K562 (cell line): Measurements from ENCODE around the gene ZGLP1. TPM values are rescaled to one million over a fixed set of nuclear protein-coding genes. Genes with fewer than 3 reads are reported as not detected.
A peak's percentile ranks its signal among the peaks of the same experiment; 100 is the strongest.

ENCODE experiments used
- ATAC-seq: fragments of 200-7000 bp; cut with Tn5 transposase; 3 replicates; pipeline ENCODE4 v1.9.1; 2020; ENCODE audit warnings: moderate library complexity
- BruUV-seq: library from RNA; stranded (reverse); fragments of 400-500 nt; replicated peaks from 2 replicates; lab custom pipeline; 2021; lab: Mats Ljungman, UMichigan
- CTCF ChIA-PET: fragments of 300-600 bp; formaldehyde crosslinking; extraction: SDS; loops from one replicate; lab custom pipeline; 2021; ENCODE audit warnings: low intra/inter-chr PET ratio; lab: Yijun Ruan, JAX
- POLR2A ChIA-PET: fragments of 300-600, 350-650 bp; sonication (Branson Sonifier 250); formaldehyde crosslinking; extraction: SDS; loops from one replicate; lab custom pipeline; 2021; ENCODE audit warnings: antibody characterized with exemption, inconsistent platforms; lab: Yijun Ruan, JAX
- DNase-seq, 4 experiments: peaks; one replicate each; pipeline versions ENCODE4 v3.0.0 to v3.0.0-alpha.2; 2011 to 2018; ENCODE audit warnings: low spot score in 3 of 4, mixed read lengths in 3 of 4; ENCODE audit errors: extremely low read depth in 1 of 4
- FAIRE-seq: peaks from 2 replicates; lab custom pipeline; 2011; peaks lifted over from hg19 to GRCh38; lab: Jason Lieb, UNC
- H2AFZ ChIP-seq: 2 replicates; pipeline ENCODE4 v1.6.0; 2011; ENCODE audit warnings: low read depth, low read length, control low read depth, inconsistent platforms
- H3K27ac ChIP-seq: fragments of 200-600 bp; 3 replicates; pipeline ENCODE4 v1.8.0; 2011; ENCODE audit warnings: low read depth, mild to moderate bottlenecking, control low read depth, inconsistent platforms, low read length, moderate library complexity, mixed read lengths; ENCODE audit errors: extremely low read depth
- H3K27me3 ChIP-seq, 2 experiments: fragments of 300-600 bp in 1 of 2; 2 replicates in 1 of 2; 3 replicates in 1 of 2; pipeline versions ENCODE4 v1.6.0 to v1.8.0; 2011; ENCODE audit warnings: inconsistent platforms in 2 of 2, low read length in 2 of 2, mild to moderate bottlenecking in 1 of 2, mixed read lengths in 1 of 2, moderate library complexity in 1 of 2; ENCODE audit not compliant: control insufficient read depth in 2 of 2, insufficient read depth in 2 of 2
- H3K36me3 ChIP-seq: fragments of 300-600 bp; 3 replicates; pipeline ENCODE4 v1.8.0; 2011; ENCODE audit warnings: mild to moderate bottlenecking, low read length, inconsistent platforms; ENCODE audit not compliant: control insufficient read depth, insufficient read depth
- H3K4me1 ChIP-seq, 2 experiments: fragments of 200-600 bp in 1 of 2; replicated peaks in 1 of 2; 2 replicates in 1 of 2; 3 replicates in 1 of 2; pipeline versions ENCODE4 v1.5.1 to v1.8.0; 2011; ENCODE audit warnings: inconsistent platforms in 2 of 2, low read length in 2 of 2, mild to moderate bottlenecking in 1 of 2, mixed read lengths in 1 of 2, moderate library complexity in 1 of 2; ENCODE audit not compliant: control insufficient read depth in 2 of 2, insufficient read depth in 2 of 2
- H3K4me2 ChIP-seq: 2 replicates; pipeline ENCODE4 v1.6.1; 2011; ENCODE audit warnings: low read length, control low read depth, inconsistent platforms, mixed read lengths; ENCODE audit not compliant: insufficient read depth
- H3K4me3 ChIP-seq: fragments of 200-600 bp; sonication (generic), shearing (Covaris generic); 2 replicates; pipeline ENCODE4 v1.5.1; 2016; ENCODE audit warnings: control low read depth, inconsistent platforms
- H3K79me2 ChIP-seq: fragments of 200-600 bp; 3 replicates; pipeline ENCODE4 v1.8.0; 2011; ENCODE audit warnings: low read length, inconsistent platforms; ENCODE audit not compliant: control insufficient read depth, insufficient read depth
- H3K9ac ChIP-seq, 2 experiments: 2 replicates each; pipeline versions ENCODE4 v1.6.0 to v1.6.1; 2011; ENCODE audit warnings: low read depth in 2 of 2, low read length in 2 of 2, control low read depth in 1 of 2, inconsistent platforms in 1 of 2, mild to moderate bottlenecking in 1 of 2, mixed read lengths in 1 of 2; ENCODE audit not compliant: insufficient read depth in 1 of 2
- H3K9me1 ChIP-seq: one replicate; pipeline ENCODE4 v1.6.0; 2011; ENCODE audit warnings: inconsistent platforms, mild to moderate bottlenecking, low read length, moderate library complexity; ENCODE audit not compliant: control insufficient read depth, insufficient read depth
- H3K9me3 ChIP-seq: replicated peaks from 2 replicates; pipeline ENCODE4 v1.5.1; 2011; ENCODE audit warnings: low read depth, low read length, inconsistent platforms; ENCODE audit not compliant: control insufficient read depth, insufficient read depth
- H4K20me1 ChIP-seq: replicated peaks from 2 replicates; pipeline ENCODE4 v1.6.1; 2011; ENCODE audit warnings: low read length, inconsistent platforms, mixed read lengths; ENCODE audit not compliant: control insufficient read depth, insufficient read depth
- ARID3A ChIP-seq: IDR thresholded peaks from 2 replicates; pipeline ENCODE4 v1.6.1; 2012; ENCODE audit warnings: low read depth, low read length, improper control_type of control experiment, borderline replicate concordance
- CGGBP1 ChIP-seq: fragments of 250-450 bp; sonication (Bioruptor Pico); IDR thresholded peaks from 2 replicates; pipeline ENCODE4 v1.9.0; 2021; ENCODE audit warnings: mild to moderate bottlenecking
- POLR2G ChIP-seq: fragments of 200-400 bp; formaldehyde crosslinking; IDR thresholded peaks from 2 replicates; pipeline ENCODE4 v1.6.1; 2017; ENCODE audit warnings: low read depth, mild to moderate bottlenecking, antibody characterized with exemption, low read length, moderate library complexity
- RBFOX2 ChIP-seq: fragments of 200-400 bp; formaldehyde crosslinking; IDR thresholded peaks from 2 replicates; pipeline ENCODE4 v1.6.1; 2017; ENCODE audit warnings: low read depth, mild to moderate bottlenecking, low read length, moderate library complexity
- RBM25 ChIP-seq: fragments of 200-400 bp; formaldehyde crosslinking; IDR thresholded peaks from 2 replicates; pipeline ENCODE4 v1.6.1; 2018; ENCODE audit warnings: low read length, low read depth, moderate library complexity; ENCODE audit not compliant: severe bottlenecking
- THAP12 ChIP-seq: fragments of 250-450 bp; sonication (Bioruptor Pico); IDR thresholded peaks from 2 replicates; pipeline ENCODE4 v1.9.0; 2021; ENCODE audit warnings: mild to moderate bottlenecking, inconsistent platforms
- WGBS: fragments of 100-300 bp; shearing (Covaris generic); methylation state at CpG from one replicate; pipeline ENCODE4 v1.1.6; 2016; ENCODE audit warnings: low coverage, mixed read lengths; ENCODE audit not compliant: insufficient coverage; ENCODE audit errors: missing lambda C conversion rate; 5-methylcytosine and 5-hydroxymethylcytosine counted together
- in situ Hi-C: fragments of 300-500 bp; cut with MboI; formaldehyde crosslinking; loops from 4 replicates; pipeline ENCODE4 v1.15.0; 2018; ENCODE audit warnings: inconsistent platforms, mixed read lengths
- intact Hi-C: fragments of 100-400 bp; cut with micrococcal nuclease; formaldehyde crosslinking; loops from 2 replicates; pipeline ENCODE4 v1.14.2; 2022
- polyA plus RNA-seq, 8 experiments: library from polyadenylated mRNA; depleted of rRNA in 4 of 8; stranded (reverse) in 5 of 8; unstranded in 3 of 8; fragments of >200 nt; fragmentation: Nextera tagmentation in 2 of 8; fragmentation: Illumina TruSeq in 1 of 8; extraction: Ambion mirVana in 2 of 8; extraction: Trizol in 1 of 8; gene quantifications; 2 replicates each; pipeline versions ENCODE4 v1.2.1 to v1.2.3, GENCODE V29; 2011 to 2014; ENCODE audit warnings: inconsistent platforms in 1 of 8, missing spikeins in 1 of 8
- total RNA-seq, 7 experiments: library from RNA; depleted of rRNA in 6 of 7; stranded (reverse); fragments of >200 nt in 6 of 7; fragmentation: Illumina TruSeq in 2 of 7; extraction: Trizol in 2 of 7; gene quantifications; 2 replicates each; pipeline versions ENCODE4 v1.2.1 to v1.2.3, GENCODE V29; 2011 to 2021; ENCODE audit warnings: low replicate concordance in 1 of 7

ZGLP1 gene
- total and polyA plus RNA-seq, 9 of the 15 experiments (the other 6 are each of a cell fraction or from before 2014, with no cell fraction given): 0.24 to 4.5 (median 2.2) TPM

- no peak overlapping the region for H3K27ac ChIP-seq
- ChIA-PET CTCF (no interaction called here), POLR2A (no interaction called here)
- H3K9me1 ChIP-seq: no peaks in the 10 kb centered on the region
- TF ChIP-seq POLR2G (peak; percentile 51), RBFOX2 (peak; percentile 40), CGGBP1 (no peak)
- H3K27me3 ChIP-seq: no peaks in the 10 kb centered on the region
- H4K20me1 ChIP-seq: no peaks in the 10 kb centered on the region; the same call in 1 of the 2 replicates
- ATAC-seq (no peak), DNase-seq (no peak), FAIRE-seq (no peak)
- H3K9ac ChIP-seq: no peak overlapping the region
- BruUV-seq: no TSS peak
- H3K4me2 ChIP-seq: no peak overlapping the region
- H3K36me3 ChIP-seq: peaks cover 60% of the 10 kb centered on the region
- H3K4me1 ChIP-seq: peaks cover 9 to 55% of the 10 kb centered on the region in 2 experiments; a peak in 4 of 5 replicates
- H3K79me2 ChIP-seq: peaks cover 28% of the 10 kb centered on the region
- intact Hi-C loops (no loop called here), in situ Hi-C loops (no loop called here)
- no peak overlapping the region for H3K4me3 ChIP-seq
- no peaks in the 10 kb centered on the region for H3K9me3 ChIP-seq
- no peak overlapping the region for H2AFZ ChIP-seq
- 94% methylated on average over 12 of the region's 18 CpGs for WGBS
Observed at GRCh38 chr19:10256551-10256950, 53.1 kb downstream of the ZGLP1 start.

GRCh38 chr19:10255358-10255757 is 54.3 kb downstream of the ZGLP1 start:
- FAIRE-seq: no peak

More at GRCh38 chr19:10255358-10255757, 54.3 kb downstream of the ZGLP1 start:
- H3K4me1 ChIP-seq: peaks cover 9 to 61% of the 10 kb centered on the region in 2 experiments; a peak in 4 of 5 replicates
- intact Hi-C loops: no loop called here
- H3K9ac ChIP-seq: no peak overlapping the region; a peak in 1 of 4 replicates
- H3K4me3 ChIP-seq: no peak overlapping the region
- TSS peak; percentile 13 for BruUV-seq
- ATAC-seq: no peak
- no peak for DNase-seq
- H3K4me2 ChIP-seq: no peak overlapping the region
- in situ Hi-C loops: no loop called here
- H3K9me3 ChIP-seq: no peaks in the 10 kb centered on the region
- peaks cover 28% of the 10 kb centered on the region for H3K79me2 ChIP-seq
- 96% methylated on average over 2 of the region's 2 CpGs for WGBS
- H3K27ac ChIP-seq: no peak overlapping the region
- TF ChIP-seq ARID3A: no peak
- TF ChIP-seq THAP12: no peak
- TF ChIP-seq RBM25: peak; percentile 80
- ChIA-PET POLR2A (no interaction called here), CTCF (interaction anchor here (0.7 kb wide), 1 partner anchor 381 kb away, joined by 3 read pairs; no protein-coding TSS in a partner anchor)
- no peaks in the 10 kb centered on the region for H3K9me1 ChIP-seq
- H3K27me3 ChIP-seq: no peaks in the 10 kb centered on the region
- H3K36me3 ChIP-seq: peaks cover 60% of the 10 kb centered on the region
- H4K20me1 ChIP-seq: no peaks in the 10 kb centered on the region; the same call in 1 of the 2 replicates
- H2AFZ ChIP-seq: no peak overlapping the region
